ENCODE measurements around the gene TMIE.

TMIE gene

DNA sequence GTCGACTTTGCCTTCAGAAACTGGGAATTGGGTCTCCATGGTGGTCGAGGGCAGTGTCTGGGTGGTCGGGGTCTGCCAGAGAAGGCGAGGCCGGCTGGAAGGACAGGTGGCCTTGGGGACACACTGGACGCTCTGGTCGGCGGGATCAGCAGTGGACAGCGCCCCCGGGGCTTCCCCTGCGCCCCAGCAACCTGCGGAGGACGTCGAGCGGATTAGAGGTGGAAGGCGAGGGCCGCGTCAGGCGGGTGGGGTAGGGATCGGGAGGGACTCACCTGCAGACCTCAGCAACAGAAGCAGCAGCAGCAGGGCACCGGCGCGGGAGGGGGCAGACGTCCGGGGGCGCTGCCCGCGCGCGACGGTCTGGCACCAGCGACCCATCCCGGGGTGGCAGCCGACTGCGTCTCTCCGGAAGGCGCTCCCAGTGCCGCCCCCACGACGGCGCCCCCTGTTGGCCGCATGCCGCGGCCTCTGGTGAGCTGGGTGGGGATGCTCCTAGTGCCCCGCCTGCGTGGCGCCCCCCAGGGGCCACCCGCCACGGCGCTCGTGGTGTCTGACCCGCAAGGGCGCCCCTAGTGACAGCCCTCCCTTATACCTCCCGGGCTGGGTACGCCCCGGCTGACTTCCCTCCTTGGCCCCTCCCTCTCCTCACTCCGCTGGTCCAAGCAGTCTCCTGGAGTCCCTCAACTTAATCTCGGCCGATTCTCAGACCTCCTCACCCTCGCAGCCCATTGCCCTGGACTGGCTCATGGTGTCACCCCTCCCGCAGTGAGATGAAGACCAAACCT, 16.4 kb downstream of the TMIE start, which contains the start of gene PRSS50:
Gene PRSS50, minus strand, starts transcription at position 423 of the 785 bp plus-strand sequence. Its CDS starts 45 bp downstream, at position 378.
- H3K27me3 ChIP-seq (ENCODE audit: insufficient read depth, low read length) = peaks cover 38% of the 10 kb centered on the region
- no peak within 1 kb of the TSS for H3K27ac ChIP-seq (ENCODE audit: low read depth, low read length)
- no peak within 1 kb of the TSS for H2AFZ ChIP-seq (ENCODE audit: low read length, unreplicated experiment)
- no peaks in the 10 kb centered on the region for H3K36me3 ChIP-seq (ENCODE audit: insufficient read depth, low read length)
- no peak within 1 kb of the TSS for H3K4me3 ChIP-seq (ENCODE audit: low read depth, low read length)
- H3K79me2 ChIP-seq (ENCODE audit: control insufficient read depth, insufficient read depth, low read length, unreplicated experiment) = no peaks in the 10 kb centered on the region
- H3K4me1 ChIP-seq (ENCODE audit: control insufficient read depth, insufficient read depth, low read length, unreplicated experiment) = no peaks in the 10 kb centered on the region

GRCh38 chr3:46719044-46719565, 17.9 kb downstream of the TMIE start:
- no peaks in the 10 kb centered on the region for H3K79me2 ChIP-seq (ENCODE audit: control insufficient read depth, insufficient read depth, low read length, unreplicated experiment)
- no peak overlapping the region for H3K4me3 ChIP-seq (ENCODE audit: low read depth, low read length)
- H3K36me3 ChIP-seq (ENCODE audit: insufficient read depth, low read length) = no peaks in the 10 kb centered on the region
- no peak overlapping the region for H2AFZ ChIP-seq (ENCODE audit: low read length, unreplicated experiment)
- peaks cover 38% of the 10 kb centered on the region for H3K27me3 ChIP-seq (ENCODE audit: insufficient read depth, low read length)
- no peak overlapping the region for H3K27ac ChIP-seq (ENCODE audit: low read depth, low read length)
- no peaks in the 10 kb centered on the region for H3K4me1 ChIP-seq (ENCODE audit: control insufficient read depth, insufficient read depth, low read length, unreplicated experiment)

DNA sequence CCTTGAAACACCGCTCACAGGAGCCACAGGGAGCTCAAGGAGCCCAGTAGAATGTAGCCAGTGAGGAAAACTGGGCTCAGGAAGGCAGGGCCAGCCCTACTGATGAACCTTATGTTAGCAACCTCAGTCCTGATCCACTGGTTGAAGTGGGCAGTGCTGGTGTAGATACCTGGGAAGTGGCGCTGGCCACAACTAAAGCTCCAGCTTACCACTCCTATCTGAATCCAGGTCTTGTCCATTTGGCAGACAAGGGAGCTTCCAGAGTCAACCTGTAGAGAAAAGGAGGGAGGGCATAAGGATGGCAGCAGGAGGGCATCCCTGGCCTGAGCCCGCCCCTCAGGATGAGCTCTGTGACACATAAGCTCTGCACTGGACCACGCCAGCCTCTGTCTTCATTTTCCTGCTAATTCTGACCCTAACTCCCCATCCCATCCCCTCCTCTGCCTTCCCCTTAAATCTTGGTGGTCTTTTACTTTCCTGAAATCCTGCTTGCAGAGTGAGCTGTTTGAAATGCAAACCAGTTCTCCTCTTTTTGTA, 18.6 kb downstream of the TMIE start:
- Histone ChIP-seq H3K36me3 (ENCODE audit: insufficient read depth, low read length) (no peaks in the 10 kb centered on the region), H3K79me2 (ENCODE audit: control insufficient read depth, insufficient read depth, low read length, unreplicated experiment) (no peaks in the 10 kb centered on the region), H3K4me1 (ENCODE audit: control insufficient read depth, insufficient read depth, low read length, unreplicated experiment) (no peaks in the 10 kb centered on the region), H3K27me3 (ENCODE audit: insufficient read depth, low read length) (peaks cover 38% of the 10 kb centered on the region), H3K27ac (ENCODE audit: low read depth, low read length) (no peak overlapping the region), H2AFZ (ENCODE audit: low read length, unreplicated experiment) (no peak overlapping the region), H3K4me3 (ENCODE audit: low read depth, low read length) (no peak overlapping the region)

DNA sequence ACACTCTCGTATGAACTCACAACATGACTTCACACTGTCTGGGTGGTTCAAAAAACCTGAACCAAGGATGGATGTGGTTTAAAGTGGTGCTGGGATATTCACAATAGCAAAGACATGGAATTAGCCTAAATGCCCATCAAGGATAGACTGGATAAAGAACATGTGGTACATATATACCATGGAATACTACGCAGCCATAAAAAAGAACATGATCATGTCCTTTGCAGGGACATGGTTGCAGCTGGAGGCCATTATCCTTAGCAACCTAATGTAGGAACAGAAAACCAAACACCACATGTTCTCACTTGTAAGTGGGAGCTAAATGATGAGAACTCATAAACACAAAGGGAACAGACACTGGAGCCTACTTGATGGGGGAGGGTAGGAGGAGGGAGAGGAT, 19.8 kb downstream of the TMIE start:
- H3K36me3 ChIP-seq (ENCODE audit: insufficient read depth, low read length) = no peaks in the 10 kb centered on the region
- no peak overlapping the region for H3K4me3 ChIP-seq (ENCODE audit: low read depth, low read length)
- no peak overlapping the region for H2AFZ ChIP-seq (ENCODE audit: low read length, unreplicated experiment)
- H3K79me2 ChIP-seq (ENCODE audit: control insufficient read depth, insufficient read depth, low read length, unreplicated experiment) = no peaks in the 10 kb centered on the region
- no peaks in the 10 kb centered on the region for H3K4me1 ChIP-seq (ENCODE audit: control insufficient read depth, insufficient read depth, low read length, unreplicated experiment)
- H3K27me3 ChIP-seq (ENCODE audit: insufficient read depth, low read length) = peaks cover 38% of the 10 kb centered on the region
- no peak overlapping the region for H3K27ac ChIP-seq (ENCODE audit: low read depth, low read length)

DNA sequence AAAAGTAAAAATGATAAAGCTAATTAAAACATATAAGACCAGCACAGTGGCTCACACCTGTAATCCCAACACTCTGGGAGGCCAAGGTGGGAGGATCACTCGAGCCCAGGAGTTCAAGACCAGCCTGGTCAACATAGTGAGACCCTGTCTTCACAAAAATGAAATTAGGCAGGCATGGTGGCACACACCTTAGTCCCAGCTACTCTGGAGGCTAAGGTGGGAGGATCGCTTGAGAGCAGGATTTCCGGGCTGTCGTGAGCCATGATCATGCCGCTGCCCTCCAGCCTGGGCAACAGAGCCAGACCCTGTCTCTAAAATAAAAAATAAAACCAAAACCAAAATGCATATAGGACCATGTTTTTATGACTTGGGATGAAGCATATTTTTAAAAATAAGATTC, 21.3 kb downstream of the TMIE start:
- H2AFZ ChIP-seq (ENCODE audit: low read length, unreplicated experiment) = no peak overlapping the region
- no peaks in the 10 kb centered on the region for H3K4me1 ChIP-seq (ENCODE audit: control insufficient read depth, insufficient read depth, low read length, unreplicated experiment)

GRCh38 chr3:46724424-46724823, 23.2 kb downstream of the TMIE start:
- H3K4me1 ChIP-seq (ENCODE audit: control insufficient read depth, insufficient read depth, low read length, unreplicated experiment) = no peaks in the 10 kb centered on the region
- no peak overlapping the region for H2AFZ ChIP-seq (ENCODE audit: low read length, unreplicated experiment)
- H3K27me3 ChIP-seq (ENCODE audit: insufficient read depth, low read length) = peaks cover 27% of the 10 kb centered on the region
- no peak overlapping the region for H3K27ac ChIP-seq (ENCODE audit: low read depth, low read length)
- no peaks in the 10 kb centered on the region for H3K36me3 ChIP-seq (ENCODE audit: insufficient read depth, low read length)
- H3K4me3 ChIP-seq (ENCODE audit: low read depth, low read length) = no peak overlapping the region
- no peaks in the 10 kb centered on the region for H3K79me2 ChIP-seq (ENCODE audit: control insufficient read depth, insufficient read depth, low read length, unreplicated experiment)

More for the DNA sequence above, 21.3 kb downstream of the TMIE start:
- no peaks in the 10 kb centered on the region for H3K36me3 ChIP-seq (ENCODE audit: insufficient read depth, low read length)
- H3K27ac ChIP-seq (ENCODE audit: low read depth, low read length) = no peak overlapping the region
- H3K27me3 ChIP-seq (ENCODE audit: insufficient read depth, low read length) = peaks cover 30% of the 10 kb centered on the region
- no peaks in the 10 kb centered on the region for H3K79me2 ChIP-seq (ENCODE audit: control insufficient read depth, insufficient read depth, low read length, unreplicated experiment)
- H3K4me3 ChIP-seq (ENCODE audit: low read depth, low read length) = no peak overlapping the region

- H3K27ac ChIP-seq (ENCODE audit: low read depth, low read length) = no peak overlapping the region
- no peaks in the 10 kb centered on the region for H3K4me1 ChIP-seq (ENCODE audit: control insufficient read depth, insufficient read depth, low read length, unreplicated experiment)
- H3K36me3 ChIP-seq (ENCODE audit: insufficient read depth, low read length) = no peaks in the 10 kb centered on the region
- peaks cover 24% of the 10 kb centered on the region for H3K27me3 ChIP-seq (ENCODE audit: insufficient read depth, low read length)
- no peak overlapping the region for H3K4me3 ChIP-seq (ENCODE audit: low read depth, low read length)
- no peaks in the 10 kb centered on the region for H3K79me2 ChIP-seq (ENCODE audit: control insufficient read depth, insufficient read depth, low read length, unreplicated experiment)
- no peak overlapping the region for H2AFZ ChIP-seq (ENCODE audit: low read length, unreplicated experiment)
These were observed 24.6 kb downstream of the TMIE start for GRCh38 chr3:46725621-46726314.

- no peak overlapping the region for H3K27ac ChIP-seq (ENCODE audit: low read depth, low read length)
- no peak overlapping the region for H3K4me3 ChIP-seq (ENCODE audit: low read depth, low read length)
These were observed 27.8 kb downstream of the TMIE start for GRCh38 chr3:46729038-46729437.

DNA sequence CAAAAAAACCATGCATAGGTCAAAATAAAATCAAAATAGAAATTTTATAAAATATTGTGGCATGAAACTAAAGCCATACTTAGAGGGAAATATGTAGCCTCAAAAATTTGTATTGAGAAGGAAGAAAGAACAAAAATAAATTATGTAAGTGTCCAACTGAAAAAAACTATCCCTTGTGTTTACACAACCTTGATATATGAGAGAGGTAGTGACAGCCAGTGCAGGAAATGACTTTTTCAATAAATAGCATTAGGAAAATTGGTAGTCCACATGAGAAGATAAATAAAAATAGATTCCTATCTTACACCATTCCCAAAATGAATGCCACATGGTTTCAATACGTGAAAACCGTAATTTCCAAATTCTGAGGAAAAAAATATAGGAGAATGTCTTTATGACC, 29.6 kb downstream of the TMIE start:
- no peaks in the 10 kb centered on the region for H3K36me3 ChIP-seq (ENCODE audit: insufficient read depth, low read length)
- no peak overlapping the region for H2AFZ ChIP-seq (ENCODE audit: low read length, unreplicated experiment)
- no peak overlapping the region for H3K27ac ChIP-seq (ENCODE audit: low read depth, low read length)
- H3K27me3 ChIP-seq (ENCODE audit: insufficient read depth, low read length) = peaks cover 27% of the 10 kb centered on the region
- no peak overlapping the region for H3K4me3 ChIP-seq (ENCODE audit: low read depth, low read length)
- no peaks in the 10 kb centered on the region for H3K4me1 ChIP-seq (ENCODE audit: control insufficient read depth, insufficient read depth, low read length, unreplicated experiment)
- no peaks in the 10 kb centered on the region for H3K79me2 ChIP-seq (ENCODE audit: control insufficient read depth, insufficient read depth, low read length, unreplicated experiment)

More at GRCh38 chr3:46729038-46729437, 27.8 kb downstream of the TMIE start:
- Histone ChIP-seq H3K36me3 (ENCODE audit: insufficient read depth, low read length) (no peaks in the 10 kb centered on the region), H3K79me2 (ENCODE audit: control insufficient read depth, insufficient read depth, low read length, unreplicated experiment) (no peaks in the 10 kb centered on the region), H2AFZ (ENCODE audit: low read length, unreplicated experiment) (no peak overlapping the region), H3K4me1 (ENCODE audit: control insufficient read depth, insufficient read depth, low read length, unreplicated experiment) (no peaks in the 10 kb centered on the region), H3K27me3 (ENCODE audit: insufficient read depth, low read length) (peaks cover 27% of the 10 kb centered on the region)

- H3K4me1 ChIP-seq (ENCODE audit: control insufficient read depth, insufficient read depth, low read length, unreplicated experiment) = no peaks in the 10 kb centered on the region
- H3K27ac ChIP-seq (ENCODE audit: low read depth, low read length) = no peak overlapping the region
- no peak overlapping the region for H3K4me3 ChIP-seq (ENCODE audit: low read depth, low read length)
- no peaks in the 10 kb centered on the region for H3K79me2 ChIP-seq (ENCODE audit: control insufficient read depth, insufficient read depth, low read length, unreplicated experiment)
- H3K36me3 ChIP-seq (ENCODE audit: insufficient read depth, low read length) = no peaks in the 10 kb centered on the region
- peaks cover 33% of the 10 kb centered on the region for H3K27me3 ChIP-seq (ENCODE audit: insufficient read depth, low read length)
- no peak overlapping the region for H2AFZ ChIP-seq (ENCODE audit: low read length, unreplicated experiment)
These were observed 30.6 kb downstream of the TMIE start for GRCh38 chr3:46731795-46732194.
